ENCODE results near the gene CDK14.

CDK14 gene

DNA sequence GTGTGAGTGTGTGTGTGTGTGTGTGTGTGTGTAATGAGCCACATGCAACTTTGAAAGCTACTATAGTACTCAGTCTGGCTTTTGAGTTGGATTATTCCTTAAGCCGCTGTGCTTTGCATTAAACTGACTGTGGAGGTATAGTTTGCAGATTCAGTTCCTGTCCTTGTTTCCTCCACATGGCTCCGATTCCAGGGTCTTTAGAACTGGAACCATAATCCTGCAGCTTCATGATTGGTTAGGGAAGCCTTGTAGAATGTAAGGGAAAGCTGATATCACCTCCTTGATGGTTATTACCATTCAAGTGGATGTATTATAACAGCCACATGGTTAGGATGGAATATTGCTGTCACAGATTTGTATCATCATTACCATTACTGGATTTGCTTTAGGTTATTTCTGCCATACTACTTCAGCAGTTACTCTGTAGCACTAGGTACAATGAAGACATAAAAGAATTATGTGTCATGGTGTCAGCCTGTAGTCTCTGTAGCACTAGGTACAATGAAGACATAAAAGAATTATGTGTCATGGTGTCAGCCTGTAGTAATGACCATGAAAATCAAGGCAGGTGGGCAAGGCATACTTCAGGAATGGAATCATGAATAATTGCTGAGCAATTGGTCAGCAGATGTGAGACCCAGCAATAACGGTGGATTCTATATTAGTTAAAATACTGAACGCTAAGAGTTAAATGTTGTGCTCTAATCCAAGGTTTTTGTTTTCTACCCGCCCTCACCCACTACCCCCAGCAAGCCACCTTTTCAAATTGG, 393.1 kb downstream of the CDK14 start:
- H3K36me3 ChIP-seq (ENCODE audit: control insufficient read depth, insufficient read depth, low read length), result no peaks in the 10 kb centered on the region
- no peak overlapping the region for H3K9ac ChIP-seq (ENCODE audit: low read length)
- H3K27me3 ChIP-seq (ENCODE audit: control insufficient read depth, insufficient read depth, low read length), result no peaks in the 10 kb centered on the region
- H3K27ac ChIP-seq (ENCODE audit: low read depth, low read length), result no peak overlapping the region
- no peak overlapping the region for H3K4me3 ChIP-seq (ENCODE audit: low read length)
- no peaks in the 10 kb centered on the region for H3K4me1 ChIP-seq (ENCODE audit: control insufficient read depth, insufficient read depth, low read length)

DNA sequence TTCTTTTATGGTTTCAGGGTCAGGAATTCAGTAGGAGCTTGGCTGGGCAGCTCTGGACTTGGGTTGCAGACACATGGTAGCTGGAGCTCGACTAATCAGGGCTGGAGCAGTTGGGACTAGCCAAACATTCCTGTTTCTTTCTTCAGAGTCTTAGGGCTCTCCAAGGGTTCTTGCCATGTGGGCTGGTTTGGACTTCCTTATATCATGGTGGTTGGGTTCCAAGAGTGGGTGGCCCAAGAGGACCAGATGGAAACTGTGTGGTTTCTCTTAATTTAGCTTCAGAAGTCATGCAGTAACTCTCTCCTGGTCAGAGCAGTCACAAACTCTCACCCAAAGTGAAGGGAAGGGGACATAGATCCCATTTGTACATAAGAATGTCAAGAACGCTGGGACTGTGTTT, 398.0 kb downstream of the CDK14 start:
- Histone ChIP-seq H3K36me3 (ENCODE audit: control insufficient read depth, insufficient read depth, low read length) (no peaks in the 10 kb centered on the region), H3K27me3 (ENCODE audit: control insufficient read depth, insufficient read depth, low read length) (no peaks in the 10 kb centered on the region), H3K4me1 (ENCODE audit: control insufficient read depth, insufficient read depth, low read length) (no peaks in the 10 kb centered on the region), H3K27ac (ENCODE audit: low read depth, low read length) (no peak overlapping the region), H3K4me3 (ENCODE audit: low read length) (no peak overlapping the region), H3K9ac (ENCODE audit: low read length) (no peak overlapping the region)

DNA sequence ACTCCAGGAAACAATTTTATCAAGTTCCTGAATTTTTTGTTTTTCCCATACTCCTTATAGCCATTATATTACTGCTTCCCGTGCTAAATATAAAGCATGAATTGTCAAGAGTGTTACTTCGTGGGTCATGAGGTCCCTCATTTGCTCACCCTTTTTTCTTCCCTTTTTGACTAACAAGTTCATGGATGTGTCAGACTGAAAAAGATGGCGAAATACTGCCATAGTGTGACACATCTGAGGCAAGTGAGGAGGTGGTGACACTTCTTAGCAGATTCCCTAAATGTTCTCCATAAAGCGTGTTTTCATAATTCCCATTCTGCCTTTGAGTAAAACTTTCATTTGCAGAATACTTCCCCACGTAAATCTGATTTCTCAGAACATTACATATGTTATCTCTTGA, 398.5 kb downstream of the CDK14 start:
- no peaks in the 10 kb centered on the region for H3K4me1 ChIP-seq (ENCODE audit: control insufficient read depth, insufficient read depth, low read length)
- H3K36me3 ChIP-seq (ENCODE audit: control insufficient read depth, insufficient read depth, low read length), result no peaks in the 10 kb centered on the region
- H3K27ac ChIP-seq (ENCODE audit: low read depth, low read length), result no peak overlapping the region

DNA sequence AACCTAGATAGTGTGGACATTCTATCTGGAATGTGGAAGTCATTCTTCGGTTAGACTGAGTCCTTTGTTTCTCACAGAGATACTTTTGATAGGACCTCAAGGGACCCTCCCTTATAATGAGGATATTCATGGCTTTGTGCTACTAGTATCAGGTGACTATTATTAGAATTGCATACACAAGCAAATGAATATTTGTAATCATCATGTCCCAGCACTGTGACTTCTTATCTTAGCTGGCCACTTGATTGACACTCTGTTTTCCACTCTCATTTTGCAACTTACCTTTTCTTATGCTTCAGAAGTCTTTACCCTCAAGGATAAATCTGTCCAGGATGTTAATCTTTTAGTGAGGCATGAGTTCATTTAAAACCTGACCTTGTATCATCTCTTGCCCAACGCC, 399.9 kb downstream of the CDK14 start:
- Histone ChIP-seq H3K4me3 (ENCODE audit: low read length) (no peak overlapping the region), H3K9ac (ENCODE audit: low read length) (no peak overlapping the region), H3K4me1 (ENCODE audit: control insufficient read depth, insufficient read depth, low read length) (no peaks in the 10 kb centered on the region), H3K27me3 (ENCODE audit: control insufficient read depth, insufficient read depth, low read length) (no peaks in the 10 kb centered on the region), H3K27ac (ENCODE audit: low read depth, low read length) (no peak overlapping the region), H3K36me3 (ENCODE audit: control insufficient read depth, insufficient read depth, low read length) (no peaks in the 10 kb centered on the region)

More for the DNA sequence above, 398.5 kb downstream of the CDK14 start:
- Histone ChIP-seq H3K27me3 (ENCODE audit: control insufficient read depth, insufficient read depth, low read length) (no peaks in the 10 kb centered on the region), H3K4me3 (ENCODE audit: low read length) (no peak overlapping the region), H3K9ac (ENCODE audit: low read length) (no peak overlapping the region)

DNA sequence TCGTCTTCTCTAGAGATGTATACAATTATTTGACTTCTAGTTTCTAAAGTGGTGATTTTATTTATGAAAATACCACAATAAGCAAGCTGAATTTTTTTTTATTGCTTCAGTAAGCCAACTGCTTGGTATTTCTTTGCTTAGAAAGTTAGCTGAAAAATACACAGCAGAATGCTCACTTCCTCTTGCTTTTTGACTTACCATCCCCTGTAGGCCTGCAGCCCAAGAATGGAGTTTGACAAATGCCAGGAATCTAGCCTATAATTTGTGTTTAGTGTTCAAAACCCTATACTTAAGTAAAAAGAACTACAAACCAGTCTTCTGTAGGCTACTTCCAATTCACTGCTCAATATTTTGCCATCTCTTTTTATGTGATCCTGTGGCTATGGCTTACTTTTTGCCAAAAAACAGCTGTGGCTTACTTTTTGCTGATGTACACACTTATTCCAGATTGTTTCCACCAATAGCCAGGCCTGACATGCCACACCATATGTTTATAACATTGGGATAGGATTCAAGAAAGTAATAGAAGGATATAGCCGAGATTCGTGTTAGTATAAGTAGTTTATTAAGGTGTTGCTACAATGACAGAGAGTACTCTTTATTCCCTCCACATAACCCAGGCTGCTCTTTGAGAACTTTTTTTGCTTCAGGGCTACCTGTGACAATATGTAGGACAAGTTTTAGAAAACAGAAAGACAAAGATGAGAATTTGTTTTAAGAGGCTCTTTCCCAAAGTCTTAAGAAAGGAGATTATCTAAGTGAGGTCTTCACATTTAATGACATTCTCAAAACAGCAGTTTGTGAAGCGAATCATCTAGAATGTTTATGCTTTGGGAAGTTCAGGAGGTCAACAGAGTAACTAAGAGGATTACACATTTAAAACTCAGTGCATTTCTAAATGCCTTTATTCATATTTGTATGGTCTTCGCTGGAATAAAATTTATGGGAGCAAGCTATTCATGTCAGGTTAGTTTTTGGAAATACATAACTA, 404.2 kb downstream of the CDK14 start:
- Histone ChIP-seq H3K27me3 (ENCODE audit: control insufficient read depth, insufficient read depth, low read length) (no peaks in the 10 kb centered on the region), H3K27ac (ENCODE audit: low read depth, low read length) (no peak overlapping the region), H3K4me1 (ENCODE audit: control insufficient read depth, insufficient read depth, low read length) (no peaks in the 10 kb centered on the region), H3K36me3 (ENCODE audit: control insufficient read depth, insufficient read depth, low read length) (no peaks in the 10 kb centered on the region), H3K9ac (ENCODE audit: low read length) (no peak overlapping the region), H3K4me3 (ENCODE audit: low read length) (no peak overlapping the region)

DNA sequence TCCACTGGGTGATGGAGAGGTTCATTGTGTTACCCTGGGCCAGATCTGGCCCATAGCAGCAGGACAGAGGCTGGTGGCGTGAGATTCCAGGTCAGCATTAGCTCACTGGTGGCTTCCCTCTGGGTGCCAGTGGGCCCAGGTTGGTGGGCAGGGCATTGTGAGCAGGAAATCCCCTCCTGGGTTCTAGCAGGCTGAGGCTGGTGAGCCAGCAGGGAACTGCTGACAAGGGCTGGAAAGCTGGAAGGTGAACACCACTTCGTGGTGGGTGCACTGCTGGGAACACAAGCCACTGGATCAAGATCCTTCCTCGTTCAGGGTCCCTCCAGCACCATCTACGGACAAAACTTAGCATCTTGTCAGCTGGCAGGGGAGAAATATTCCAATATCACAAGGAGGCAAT, 408.9 kb downstream of the CDK14 start:
- no peaks in the 10 kb centered on the region for H3K36me3 ChIP-seq (ENCODE audit: control insufficient read depth, insufficient read depth, low read length)
- H3K27ac ChIP-seq (ENCODE audit: low read depth, low read length), result no peak overlapping the region
- no peaks in the 10 kb centered on the region for H3K4me1 ChIP-seq (ENCODE audit: control insufficient read depth, insufficient read depth, low read length)
- no peak overlapping the region for H3K4me3 ChIP-seq (ENCODE audit: low read length)
- H3K9ac ChIP-seq (ENCODE audit: low read length), result no peak overlapping the region
- no peaks in the 10 kb centered on the region for H3K27me3 ChIP-seq (ENCODE audit: control insufficient read depth, insufficient read depth, low read length)

DNA sequence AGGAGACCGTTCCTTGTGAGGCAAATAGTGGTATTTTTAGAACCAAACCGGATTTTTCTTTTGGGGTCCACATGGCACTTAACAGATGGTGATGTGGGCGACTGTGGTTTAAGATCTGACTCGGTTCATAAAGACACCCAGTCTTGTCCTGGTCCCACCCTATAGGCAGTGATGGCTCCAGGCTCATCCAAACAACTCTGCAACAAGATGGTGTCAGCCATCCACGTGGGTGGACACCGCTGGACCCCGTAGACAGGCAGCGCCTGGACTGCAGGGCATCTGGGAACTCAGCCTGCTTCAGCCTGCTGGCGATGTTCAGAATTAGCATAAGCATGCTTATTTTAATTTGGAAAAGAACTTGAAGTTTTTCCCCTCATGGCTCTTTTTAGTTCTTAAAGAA, 409.7 kb downstream of the CDK14 start:
- no peaks in the 10 kb centered on the region for H3K4me1 ChIP-seq (ENCODE audit: control insufficient read depth, insufficient read depth, low read length)
- H3K27me3 ChIP-seq (ENCODE audit: control insufficient read depth, insufficient read depth, low read length), result no peaks in the 10 kb centered on the region
- no peak overlapping the region for H3K27ac ChIP-seq (ENCODE audit: low read depth, low read length)
- no peaks in the 10 kb centered on the region for H3K36me3 ChIP-seq (ENCODE audit: control insufficient read depth, insufficient read depth, low read length)
- no peak overlapping the region for H3K9ac ChIP-seq (ENCODE audit: low read length)
- H3K4me3 ChIP-seq (ENCODE audit: low read length), result no peak overlapping the region

DNA sequence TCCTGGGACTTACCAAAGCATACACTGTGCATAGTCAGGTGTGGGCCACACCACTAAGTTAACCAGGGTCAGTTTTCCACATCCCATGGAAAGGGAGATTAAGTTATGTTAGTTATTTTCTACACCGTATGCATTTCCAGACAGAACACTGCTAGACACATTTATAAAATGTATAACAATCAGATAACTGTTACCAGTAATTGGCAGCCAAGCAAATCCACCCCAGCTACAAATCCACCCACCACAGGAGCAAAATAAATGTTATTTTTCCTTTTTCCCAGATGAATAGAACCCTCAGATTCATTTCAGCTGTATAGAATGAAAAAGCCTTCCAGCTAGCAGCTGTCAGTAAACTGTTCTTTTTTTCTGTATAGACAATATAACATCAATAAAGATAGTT, 411.2 kb downstream of the CDK14 start:
- Histone ChIP-seq H3K36me3 (ENCODE audit: control insufficient read depth, insufficient read depth, low read length) (no peaks in the 10 kb centered on the region), H3K4me3 (ENCODE audit: low read length) (no peak overlapping the region), H3K4me1 (ENCODE audit: control insufficient read depth, insufficient read depth, low read length) (no peaks in the 10 kb centered on the region), H3K27ac (ENCODE audit: low read depth, low read length) (no peak overlapping the region), H3K9ac (ENCODE audit: low read length) (no peak overlapping the region), H3K27me3 (ENCODE audit: control insufficient read depth, insufficient read depth, low read length) (no peaks in the 10 kb centered on the region)

DNA sequence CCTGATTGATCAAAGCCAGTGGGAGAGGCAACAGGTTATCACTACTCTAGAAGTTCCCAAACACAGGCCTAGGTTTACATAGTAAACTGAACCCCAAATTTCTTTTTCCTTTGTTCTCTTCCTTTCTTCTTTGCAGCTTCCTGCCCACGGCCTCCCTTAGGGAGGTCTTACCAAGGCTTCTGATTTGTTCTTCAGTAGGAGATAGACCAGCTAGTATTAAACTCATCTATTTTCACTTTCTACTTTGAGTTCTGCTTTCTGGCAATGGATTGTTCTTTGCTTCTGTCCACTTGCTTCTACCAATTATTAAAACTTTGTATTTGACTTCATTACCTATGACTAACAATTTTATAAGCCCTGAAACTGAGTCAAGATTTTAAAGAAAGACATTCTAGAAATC, 417.0 kb downstream of the CDK14 start:
- Histone ChIP-seq H3K27me3 (ENCODE audit: control insufficient read depth, insufficient read depth, low read length) (no peaks in the 10 kb centered on the region), H3K36me3 (ENCODE audit: control insufficient read depth, insufficient read depth, low read length) (no peaks in the 10 kb centered on the region), H3K27ac (ENCODE audit: low read depth, low read length) (no peak overlapping the region), H3K9ac (ENCODE audit: low read length) (no peak overlapping the region), H3K4me3 (ENCODE audit: low read length) (no peak overlapping the region), H3K4me1 (ENCODE audit: control insufficient read depth, insufficient read depth, low read length) (no peaks in the 10 kb centered on the region)

DNA sequence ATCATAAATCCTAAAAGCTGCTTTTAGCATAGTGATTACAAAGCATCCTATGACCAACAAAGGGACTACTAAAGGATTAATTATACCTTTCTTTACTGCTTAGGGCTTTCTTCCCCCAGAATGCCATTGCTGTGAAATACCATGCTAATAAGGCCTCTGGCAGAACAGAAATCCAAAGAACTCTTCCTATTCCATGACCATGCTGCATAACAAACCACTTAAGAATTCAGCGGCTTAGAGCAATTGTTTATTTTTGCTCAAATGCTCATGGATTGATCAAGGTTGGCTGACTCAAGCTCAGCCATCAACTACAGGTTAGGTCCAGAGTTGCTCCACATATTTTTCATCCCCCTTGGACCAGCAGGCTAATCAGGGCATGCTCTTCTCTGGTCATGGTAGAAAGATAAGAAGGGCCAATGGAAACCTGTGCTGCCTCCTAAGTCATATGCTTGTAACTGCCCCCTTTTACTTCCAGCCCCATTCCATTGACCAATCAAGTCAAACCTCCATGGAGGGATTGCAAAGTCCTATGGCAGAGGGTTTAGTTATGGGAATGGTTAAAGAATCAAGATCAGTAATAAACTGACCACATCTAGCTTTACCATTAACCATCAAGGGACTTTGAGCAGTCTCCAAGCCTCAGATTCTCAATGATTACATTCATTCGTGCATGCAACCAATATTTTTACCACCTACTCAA, 423.7 kb downstream of the CDK14 start:
- H3K4me3 ChIP-seq (ENCODE audit: low read length), result no peak overlapping the region
- no peak overlapping the region for H3K9ac ChIP-seq (ENCODE audit: low read length)
- no peaks in the 10 kb centered on the region for H3K4me1 ChIP-seq (ENCODE audit: control insufficient read depth, insufficient read depth, low read length)
- no peaks in the 10 kb centered on the region for H3K36me3 ChIP-seq (ENCODE audit: control insufficient read depth, insufficient read depth, low read length)
- H3K27me3 ChIP-seq (ENCODE audit: control insufficient read depth, insufficient read depth, low read length), result no peaks in the 10 kb centered on the region
- H3K27ac ChIP-seq (ENCODE audit: low read depth, low read length), result no peak overlapping the region

DNA sequence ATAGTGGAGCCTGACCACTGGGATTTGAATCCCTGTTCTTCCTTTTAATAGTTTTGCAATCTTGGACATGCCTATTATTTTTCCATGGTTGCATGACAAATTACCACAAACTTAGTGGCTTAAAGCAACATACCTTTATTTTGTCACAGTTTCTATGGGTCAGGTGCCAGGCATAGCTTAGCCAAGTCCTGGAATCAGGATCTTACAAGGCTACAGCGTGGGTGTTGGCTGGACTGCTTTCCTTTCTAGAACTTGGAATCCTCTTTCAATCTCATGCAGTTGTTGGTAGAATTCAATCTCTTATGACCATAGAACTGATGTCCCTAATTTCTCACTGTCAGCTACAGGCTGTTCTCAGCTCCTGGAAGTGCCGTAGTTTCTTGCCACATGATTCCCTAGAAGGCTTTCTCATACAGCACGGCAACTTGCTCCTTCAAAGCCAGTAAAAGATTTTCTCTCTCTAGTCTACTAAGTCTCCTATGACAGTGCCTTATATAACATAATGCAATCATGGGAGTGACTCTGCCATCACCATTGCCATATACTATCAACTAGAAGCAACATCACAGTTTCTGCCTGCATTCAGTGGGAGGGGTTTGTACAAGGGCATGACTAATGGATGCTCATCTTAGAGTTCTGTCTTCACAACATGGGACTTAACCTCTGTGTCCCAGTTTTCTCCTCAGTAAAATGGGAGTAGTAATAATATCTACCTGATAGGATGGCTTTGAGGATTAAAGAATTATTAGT, 424.7 kb downstream of the CDK14 start:
- Histone ChIP-seq H3K36me3 (ENCODE audit: control insufficient read depth, insufficient read depth, low read length) (no peaks in the 10 kb centered on the region), H3K27ac (ENCODE audit: low read depth, low read length) (no peak overlapping the region), H3K27me3 (ENCODE audit: control insufficient read depth, insufficient read depth, low read length) (no peaks in the 10 kb centered on the region), H3K9ac (ENCODE audit: low read length) (no peak overlapping the region), H3K4me3 (ENCODE audit: low read length) (no peak overlapping the region), H3K4me1 (ENCODE audit: control insufficient read depth, insufficient read depth, low read length) (no peaks in the 10 kb centered on the region)

DNA sequence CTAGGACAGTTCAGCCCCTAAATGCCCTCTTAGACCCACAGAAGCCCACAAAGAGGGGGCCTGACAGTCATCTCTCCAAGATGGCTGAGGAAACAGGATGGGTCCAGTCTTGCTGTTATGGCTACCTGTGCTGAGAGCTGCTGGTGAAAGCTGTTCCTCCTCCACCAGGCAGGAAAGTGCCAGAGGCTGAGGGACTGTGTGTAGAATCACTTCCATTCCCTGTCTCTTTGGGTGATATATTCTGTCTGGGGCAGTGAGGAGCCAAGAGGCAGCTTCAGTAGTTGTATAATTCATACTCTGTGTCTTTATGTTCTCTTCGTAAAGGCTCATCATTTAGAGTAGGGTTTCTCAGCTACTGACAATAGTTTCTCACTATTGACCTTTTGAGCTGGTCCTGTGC, 425.8 kb downstream of the CDK14 start:
- Histone ChIP-seq H3K36me3 (ENCODE audit: control insufficient read depth, insufficient read depth, low read length) (no peaks in the 10 kb centered on the region), H3K4me3 (ENCODE audit: low read length) (no peak overlapping the region), H3K27ac (ENCODE audit: low read depth, low read length) (no peak overlapping the region), H3K4me1 (ENCODE audit: control insufficient read depth, insufficient read depth, low read length) (no peaks in the 10 kb centered on the region), H3K27me3 (ENCODE audit: control insufficient read depth, insufficient read depth, low read length) (no peaks in the 10 kb centered on the region), H3K9ac (ENCODE audit: low read length) (no peak overlapping the region)
